ENCODE data around the gene IGIP. TPM values are rescaled to one million over a fixed set of nuclear protein-coding genes. Genes with fewer than 3 reads are reported as not detected.

IGIP gene
- total RNA-seq, 1 donor from 2014 or later = 2.0 TPM

- peak; percentile 38 for TF ChIP-seq CTCF (IDR thresholded peaks at IDR 0.05; ENCODE audit: unreplicated experiment)
- no peaks in the 10 kb centered on the region for H3K36me3 Mint-ChIP-seq (ENCODE audit: insufficient read depth)
- H3K4me3 Mint-ChIP-seq (ENCODE audit: low read depth) = peak overlapping the region; percentile 87
- H3K27ac Mint-ChIP-seq = peak overlapping the region; percentile 98
- peak; percentile 84 for DNase-seq (ENCODE audit: low spot score, unreplicated experiment)
- H3K4me1 Mint-ChIP-seq (ENCODE audit: low read depth) = peaks cover 18% of the 10 kb centered on the region
- peaks cover 81% of the 10 kb centered on the region for H3K27me3 Mint-ChIP-seq
- H3K9me3 Mint-ChIP-seq (ENCODE audit: low read depth) = no peaks in the 10 kb centered on the region
These were observed 18.2 kb upstream of the IGIP start for GRCh38 chr5:140107312-140108092.

GRCh38 chr5:140108093-140109017, 17.4 kb upstream of the IGIP start:
- no peak for TF ChIP-seq CTCF (IDR thresholded peaks at IDR 0.05; ENCODE audit: unreplicated experiment)
- peaks cover 18% of the 10 kb centered on the region for H3K4me1 Mint-ChIP-seq (ENCODE audit: low read depth)
- H3K9me3 Mint-ChIP-seq (ENCODE audit: low read depth) = no peaks in the 10 kb centered on the region
- H3K4me3 Mint-ChIP-seq (ENCODE audit: low read depth) = peak overlapping the region; percentile 87
- H3K27me3 Mint-ChIP-seq = peaks cover 83% of the 10 kb centered on the region
- no peak for DNase-seq (ENCODE audit: low spot score, unreplicated experiment)
- peak overlapping the region; percentile 89 for H3K27ac Mint-ChIP-seq
- no peaks in the 10 kb centered on the region for H3K36me3 Mint-ChIP-seq (ENCODE audit: insufficient read depth)

DNA sequence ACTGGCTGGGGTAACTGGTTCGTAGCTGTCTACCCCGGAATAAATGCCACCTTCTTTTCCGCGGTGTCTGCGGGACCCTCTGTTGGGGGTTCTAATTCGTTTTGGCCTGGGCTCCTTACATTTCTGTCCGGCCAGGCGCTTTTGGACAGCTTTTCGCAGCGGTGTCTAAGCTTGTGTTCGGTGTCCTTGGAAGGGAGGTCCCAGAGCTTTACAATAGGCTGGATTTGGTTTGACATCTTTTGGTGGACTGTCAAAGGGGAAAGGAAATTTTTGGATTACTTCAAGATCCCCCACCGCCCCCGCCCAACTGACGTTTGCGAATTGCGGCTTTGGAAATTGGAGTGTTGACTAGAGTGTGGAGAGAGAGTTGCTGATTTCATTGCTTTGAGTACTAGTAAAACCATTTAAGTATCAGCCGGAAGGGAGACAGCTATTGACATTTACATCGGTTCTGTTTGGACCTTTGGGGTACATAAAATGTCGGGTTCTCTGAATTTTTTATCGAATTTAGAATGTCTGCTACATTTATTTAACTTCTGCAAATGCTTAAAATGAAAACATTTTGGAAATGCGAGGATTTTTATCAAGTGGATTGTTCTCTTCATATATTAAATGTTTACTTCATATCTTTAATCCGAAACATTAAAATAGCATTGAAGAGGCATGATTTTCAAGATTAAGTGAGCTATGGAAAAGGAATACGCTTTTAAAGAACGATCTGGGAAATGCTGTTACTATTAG, 16.5 kb upstream of the IGIP start:
- Mint-ChIP-seq H3K36me3 (ENCODE audit: insufficient read depth) (no peaks in the 10 kb centered on the region), H3K9me3 (ENCODE audit: low read depth) (no peaks in the 10 kb centered on the region), H3K27me3 (peaks cover 79% of the 10 kb centered on the region), H3K4me3 (ENCODE audit: low read depth) (peak overlapping the region; percentile 87), H3K27ac (peak overlapping the region; percentile 25), H3K4me1 (ENCODE audit: low read depth) (peaks cover 18% of the 10 kb centered on the region)
- TF ChIP-seq CTCF (IDR thresholded peaks at IDR 0.05; ENCODE audit: unreplicated experiment) = no peak
- DNase-seq (ENCODE audit: low spot score, unreplicated experiment) = no peak

GRCh38 chr5:140109759-140110645, 15.7 kb upstream of the IGIP start:
- peaks cover 71% of the 10 kb centered on the region for H3K27me3 Mint-ChIP-seq
- TF ChIP-seq CTCF (IDR thresholded peaks at IDR 0.05; ENCODE audit: unreplicated experiment) = no peak
- no peak for DNase-seq (ENCODE audit: low spot score, unreplicated experiment)
- H3K27ac Mint-ChIP-seq = no peak overlapping the region
- no peak overlapping the region for H3K4me3 Mint-ChIP-seq (ENCODE audit: low read depth)
- H3K36me3 Mint-ChIP-seq (ENCODE audit: insufficient read depth) = no peaks in the 10 kb centered on the region
- peaks cover 21% of the 10 kb centered on the region for H3K4me1 Mint-ChIP-seq (ENCODE audit: low read depth)
- no peaks in the 10 kb centered on the region for H3K9me3 Mint-ChIP-seq (ENCODE audit: low read depth)

Measured in progenitor cell of endocrine pancreas (in vitro differentiated cells).